ENCODE measurements around the gene ZDHHC24. TPM values are rescaled to one million over a fixed set of nuclear protein-coding genes. Genes with fewer than 3 reads are reported as not detected.

Gene ZDHHC24
- total RNA-seq, 2 experiments from 2014 or later = 11.9 to 35.1 TPM

GRCh38 chr11:66539870-66540213 lies 6.0 kb downstream of the ZDHHC24 start:
- Histone ChIP-seq H3K4me2 (ENCODE audit: low read length) (no peak overlapping the region), H3K4me3 (ENCODE audit: low read depth, low read length, poor library complexity, severe bottlenecking) (no peak overlapping the region), H3K9me3 (ENCODE audit: low read length) (no peaks in the 10 kb centered on the region), H3K9me2 (ENCODE audit: insufficient read depth, low read length) (no peaks in the 10 kb centered on the region), H3K27ac (ENCODE audit: low read depth, low read length, poor library complexity, severe bottlenecking) (no peak overlapping the region), H4K20me1 (ENCODE audit: insufficient read depth, low read length) (no peaks in the 10 kb centered on the region), H2AFZ (ENCODE audit: low read length) (no peak overlapping the region), H3K36me3 (ENCODE audit: insufficient read depth, low read length) (peaks cover 21% of the 10 kb centered on the region), H3K4me1 (ENCODE audit: insufficient read depth, low read length, poor library complexity, severe bottlenecking) (peaks cover 17% of the 10 kb centered on the region), H3K79me2 (ENCODE audit: insufficient read depth, low read depth, low read length) (peaks cover 3% of the 10 kb centered on the region; the same call in 1 of the 2 replicates)
- TF ChIP-seq EZH2phosphoT487 (IDR thresholded peaks at IDR 0.05; ENCODE audit: borderline replicate concordance, low read depth, low read length) = no peak
- TF ChIP-seq CTCF (conservative IDR thresholded peaks at IDR 0.05; ENCODE audit: low read length) = no peak
- intact Hi-C loops (cut with micrococcal nuclease; ENCODE audit: unreplicated experiment) = loop anchor here (5.0 kb wide), 1 partner anchor 77 kb away; the partner anchor contains the start of gene RBM14
- ChIA-PET CTCF (ENCODE audit: unreplicated experiment) (no interaction called here), POLR2A (interaction anchor here (0.7 kb wide), 1 partner anchor 133 kb away, joined by 3 read pairs; no protein-coding TSS in a partner anchor)
- no peak for DNase-seq (ENCODE audit: low spot score)
- BruUV-seq (replicated peaks) = no TSS peak

- DNase-seq (ENCODE audit: low spot score) = no peak
- TF ChIP-seq CTCF (conservative IDR thresholded peaks at IDR 0.05; ENCODE audit: low read length) (no peak), EZH2phosphoT487 (IDR thresholded peaks at IDR 0.05; ENCODE audit: borderline replicate concordance, low read depth, low read length) (no peak)
- no peak overlapping the region for H2AFZ ChIP-seq (ENCODE audit: low read length)
- BruUV-seq (replicated peaks) = no TSS peak
- H3K9me3 ChIP-seq (ENCODE audit: low read length) = no peaks in the 10 kb centered on the region
- no peak overlapping the region for H3K4me3 ChIP-seq (ENCODE audit: low read depth, low read length, poor library complexity, severe bottlenecking)
- no peaks in the 10 kb centered on the region for H4K20me1 ChIP-seq (ENCODE audit: insufficient read depth, low read length)
- no peaks in the 10 kb centered on the region for H3K79me2 ChIP-seq (ENCODE audit: insufficient read depth, low read depth, low read length)
- H3K27ac ChIP-seq (ENCODE audit: low read depth, low read length, poor library complexity, severe bottlenecking) = no peak overlapping the region
- POLR2A ChIA-PET = no interaction called here
- H3K4me2 ChIP-seq (ENCODE audit: low read length) = no peak overlapping the region
- H3K9me2 ChIP-seq (ENCODE audit: insufficient read depth, low read length) = no peaks in the 10 kb centered on the region
- H3K36me3 ChIP-seq (ENCODE audit: insufficient read depth, low read length) = peaks cover 21% of the 10 kb centered on the region
- peaks cover 12% of the 10 kb centered on the region for H3K4me1 ChIP-seq (ENCODE audit: insufficient read depth, low read length, poor library complexity, severe bottlenecking)
- CTCF ChIA-PET (ENCODE audit: unreplicated experiment) = no interaction called here
- intact Hi-C loops (cut with micrococcal nuclease; ENCODE audit: unreplicated experiment) = no loop called here
These were observed 6.5 kb downstream of the ZDHHC24 start for GRCh38 chr11:66539170-66539869.

GRCh38 chr11:66532784-66533183 lies 13.1 kb downstream of the ZDHHC24 start:
- no peaks in the 10 kb centered on the region for H3K4me1 ChIP-seq (ENCODE audit: insufficient read depth, low read length, poor library complexity, severe bottlenecking)
- BruUV-seq (replicated peaks) = no TSS peak
- H3K9me2 ChIP-seq (ENCODE audit: insufficient read depth, low read length) = no peaks in the 10 kb centered on the region
- no peaks in the 10 kb centered on the region for H3K9me3 ChIP-seq (ENCODE audit: low read length)
- ChIA-PET POLR2A (interaction anchor here (0.5 kb wide), 1 partner anchor 190 kb away, joined by 3 read pairs; no protein-coding TSS in a partner anchor), CTCF (ENCODE audit: unreplicated experiment) (no interaction called here)
- H3K4me3 ChIP-seq (ENCODE audit: low read depth, low read length, poor library complexity, severe bottlenecking) = no peak overlapping the region
- no peak overlapping the region for H2AFZ ChIP-seq (ENCODE audit: low read length)
- H3K36me3 ChIP-seq (ENCODE audit: insufficient read depth, low read length) = peaks cover 9% of the 10 kb centered on the region
- no peak overlapping the region for H3K4me2 ChIP-seq (ENCODE audit: low read length)
- no peaks in the 10 kb centered on the region for H4K20me1 ChIP-seq (ENCODE audit: insufficient read depth, low read length)
- no peak for DNase-seq (ENCODE audit: low spot score)
- H3K79me2 ChIP-seq (ENCODE audit: insufficient read depth, low read depth, low read length) = no peaks in the 10 kb centered on the region
- intact Hi-C loops (cut with micrococcal nuclease; ENCODE audit: unreplicated experiment) = no loop called here
- TF ChIP-seq CTCF (conservative IDR thresholded peaks at IDR 0.05; ENCODE audit: low read length) = no peak
- no peak for TF ChIP-seq EZH2phosphoT487 (IDR thresholded peaks at IDR 0.05; ENCODE audit: borderline replicate concordance, low read depth, low read length)
- no peak overlapping the region for H3K27ac ChIP-seq (ENCODE audit: low read depth, low read length, poor library complexity, severe bottlenecking)

Measured in OCI-LY7 (cell line).